ENCODE measurements around the gene ZKSCAN5. TPM values are rescaled to one million over a fixed set of nuclear protein-coding genes. Genes with fewer than 3 reads are reported as not detected.

Gene ZKSCAN5
- total RNA-seq (2014; rRNA removed; shearing (Covaris generic)) = 10.8 and 12.2 TPM in 2 replicates

GRCh38 chr7:99504603-99505323 is at the start of gene ZKSCAN5:
Gene ZKSCAN5, plus strand, starts transcription at chr7:99504662. Its CDS starts 1,383 bp downstream, at chr7:99506045.

GRCh38 chr7:99472561-99473314 is 31.7 kb upstream of the ZKSCAN5 start, which contains the start of gene ZNF789:
Gene ZNF789, plus strand, starts transcription at chr7:99472890. Its CDS starts 3,567 bp downstream, at chr7:99476457.

GRCh38 chr7:99499721-99500636 is 4.5 kb upstream of the ZKSCAN5 start, which contains the start of gene ZNF394:
Gene ZNF394, minus strand, starts transcription at chr7:99500281. Its CDS starts 188 bp downstream, at chr7:99500093.

GRCh38 chr7:99551767-99552463 is 47.5 kb downstream of the ZKSCAN5 start, which contains the start of gene FAM200A:
Gene FAM200A, minus strand, starts transcription at chr7:99552114. Its CDS starts 3,707 bp downstream, at chr7:99548407.

GRCh38 chr7:99558306-99559174 is 54.1 kb downstream of the ZKSCAN5 start, which contains the start of gene ZNF655:
Gene ZNF655, plus strand, starts transcription at chr7:99558642. Its CDS starts 1,918 bp downstream, at chr7:99560560.

Other genes starting within 250 kb of the ZKSCAN5 start
- gene MYH16, start 231.8 kb upstream of the ZKSCAN5 start, total RNA-seq (2014; rRNA removed; shearing (Covaris generic)) = 0.87 and 1.7 TPM in 2 replicates
- gene ARPC1A, start 178.8 kb upstream of the ZKSCAN5 start, total RNA-seq (2014; rRNA removed; shearing (Covaris generic)) = 104 and 112 TPM in 2 replicates
- gene ARPC1B, start 129.9 kb upstream of the ZKSCAN5 start, total RNA-seq (2014; rRNA removed; shearing (Covaris generic)) = 371 and 418 TPM in 2 replicates
- gene PDAP1, start 96.1 kb upstream of the ZKSCAN5 start, total RNA-seq (2014; rRNA removed; shearing (Covaris generic)) = 115 and 116 TPM in 2 replicates
- 274 and 315 TPM in 2 replicates for gene BUD31, start 95.7 kb upstream of the ZKSCAN5 start, total RNA-seq (2014; rRNA removed; shearing (Covaris generic))
- 9.2 and 13.2 TPM in 2 replicates for gene PTCD1, start 65.9 kb upstream of the ZKSCAN5 start, total RNA-seq (2014; rRNA removed; shearing (Covaris generic))
- 58.6 and 64.0 TPM in 2 replicates for gene CPSF4, start 65.7 kb upstream of the ZKSCAN5 start, total RNA-seq (2014; rRNA removed; shearing (Covaris generic))
- 632 and 731 TPM in 2 replicates for gene ATP5MF, start 38.5 kb upstream of the ZKSCAN5 start, total RNA-seq (2014; rRNA removed; shearing (Covaris generic))
- gene ZNF789, start 31.8 kb upstream of the ZKSCAN5 start, total RNA-seq (2014; rRNA removed; shearing (Covaris generic)) = 8.4 and 17.3 TPM in 2 replicates
- gene ZNF394, start 4.4 kb upstream of the ZKSCAN5 start, total RNA-seq (2014; rRNA removed; shearing (Covaris generic)) = 30.3 and 30.7 TPM in 2 replicates
- 4.1 and 5.1 TPM in 2 replicates for gene FAM200A, start 47.5 kb downstream of the ZKSCAN5 start, total RNA-seq (2014; rRNA removed; shearing (Covaris generic))
- gene ZNF655, start 54.0 kb downstream of the ZKSCAN5 start, total RNA-seq (2014; rRNA removed; shearing (Covaris generic)) = 121 and 149 TPM in 2 replicates
- gene TMEM225B, start 93.6 kb downstream of the ZKSCAN5 start, total RNA-seq (2014; rRNA removed; shearing (Covaris generic)) = 0.48 TPM in 1 of 2 replicates, not detected in the other
- 17.4 and 23.4 TPM in 2 replicates for gene ZSCAN25, start 112.3 kb downstream of the ZKSCAN5 start, total RNA-seq (2014; rRNA removed; shearing (Covaris generic))
- 0.11 and 0.32 TPM in 2 replicates for gene CYP3A5, start 175.3 kb downstream of the ZKSCAN5 start, total RNA-seq (2014; rRNA removed; shearing (Covaris generic))
- not detected in 2 replicates for gene CYP3A7, start 230.5 kb downstream of the ZKSCAN5 start, total RNA-seq (2014; rRNA removed; shearing (Covaris generic))